MM.1S (cell line): ENCODE results near the gene ANXA2R.

Experiments
- DNase-seq: peaks from one replicate; pipeline ENCODE4 v3.0.0-alpha.2; 2015
- H2AFZ ChIP-seq: fragments of 300-600 bp; sonication (generic); 2 replicates; pipeline ENCODE4 v1.6.0; 2016; ENCODE audit warnings: antibody characterized with exemption, low read length
- H3F3A ChIP-seq: fragments of 300-600 bp; sonication (generic); 2 replicates; pipeline ENCODE4 v1.6.1; 2016; ENCODE audit warnings: mild to moderate bottlenecking, antibody characterized with exemption, low read length, moderate library complexity, mixed read lengths; ENCODE audit not compliant: insufficient read depth
- H3K27ac ChIP-seq: fragments of 300-600 bp; sonication (generic); 2 replicates; pipeline ENCODE4 v1.5.1; 2016; ENCODE audit warnings: mild to moderate bottlenecking, low read length
- H3K27me3 ChIP-seq: fragments of 300-600 bp; sonication (generic); replicated peaks from 2 replicates; pipeline ENCODE4 v1.6.0; 2016; ENCODE audit warnings: low read length; ENCODE audit not compliant: insufficient read depth
- H3K36me3 ChIP-seq: fragments of 300-600 bp; sonication (generic); replicated peaks from 2 replicates; pipeline ENCODE4 v1.6.1; 2016; ENCODE audit warnings: mild to moderate bottlenecking, low read length, mixed read lengths; ENCODE audit not compliant: insufficient read depth
- H3K4me1 ChIP-seq: fragments of 300-600 bp; sonication (generic); 2 replicates; pipeline ENCODE4 v1.6.1; 2016; ENCODE audit warnings: low read length, mixed read lengths
- H3K4me2 ChIP-seq: fragments of 300-600 bp; sonication (generic); 2 replicates; pipeline ENCODE4 v1.6.0; 2016; ENCODE audit warnings: low read depth, low read length
- H3K4me3 ChIP-seq: fragments of 300-600 bp; sonication (generic); 2 replicates; pipeline ENCODE4 v1.5.1; 2016; ENCODE audit warnings: low read length, mixed read lengths
- H3K79me2 ChIP-seq: fragments of 300-600 bp; sonication (generic); 2 replicates; pipeline ENCODE4 v1.6.1; 2016; ENCODE audit warnings: mixed run types, low read length, mixed read lengths
- H3K9ac ChIP-seq: fragments of 300-600 bp; sonication (generic); 2 replicates; pipeline ENCODE4 v1.6.1; 2016; ENCODE audit warnings: low read length, mixed read lengths
- H3K9me2 ChIP-seq: fragments of 300-600 bp; sonication (generic); replicated peaks from 2 replicates; pipeline ENCODE4 v1.6.1; 2016; ENCODE audit warnings: mild to moderate bottlenecking, low read length, mixed read lengths; ENCODE audit not compliant: insufficient read depth
- H3K9me3 ChIP-seq: fragments of 300-600 bp; sonication (generic); replicated peaks from 2 replicates; pipeline ENCODE4 v1.6.1; 2016; ENCODE audit warnings: mild to moderate bottlenecking, low read length, mixed read lengths; ENCODE audit not compliant: insufficient read depth
- H4K20me1 ChIP-seq: fragments of 300-600 bp; sonication (generic); 2 replicates; pipeline ENCODE4 v1.6.1; 2016; ENCODE audit warnings: mild to moderate bottlenecking, low read length, moderate library complexity, mixed read lengths; ENCODE audit not compliant: insufficient read depth
- EZH2 ChIP-seq: fragments of 300-600 bp; sonication (generic); optimal IDR thresholded peaks from 2 replicates; pipeline ENCODE3; 2017; ENCODE audit warnings: low read depth, mild to moderate bottlenecking, antibody characterized with exemption, low read length, mixed read lengths
- EZH2phosphoT487 ChIP-seq: fragments of 300-600 bp; sonication (generic); IDR thresholded peaks from 2 replicates; pipeline ENCODE4 v1.6.1; 2018; ENCODE audit warnings: antibody characterized with exemption, low read length
- TF ChIP-seq, protein P1 (sequence below): fragments of 300-600 bp; sonication (generic); IDR thresholded peaks from 2 replicates; pipeline ENCODE4 v1.5.1; 2016; ENCODE audit warnings: antibody characterized with exemption, low read length, mixed read lengths

The ANXA2R gene

DNA sequence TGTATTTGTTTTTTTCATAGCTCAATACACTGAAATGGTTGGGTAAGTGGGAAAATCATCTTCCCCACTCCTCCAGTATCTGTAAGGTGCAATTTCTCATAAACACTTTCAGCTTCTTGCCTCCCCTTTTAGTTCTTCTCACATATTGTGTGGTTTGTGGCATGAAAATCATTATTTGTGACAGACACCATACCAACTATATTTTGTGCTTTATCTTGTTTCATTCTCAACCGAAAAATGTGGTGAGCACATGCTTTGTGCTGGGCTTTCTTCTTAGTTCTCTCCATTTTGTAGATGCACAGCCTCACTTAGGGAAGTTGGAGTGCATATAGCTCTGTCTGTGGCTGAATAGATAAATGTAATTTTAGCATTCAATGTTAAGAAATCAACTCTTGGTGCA is 6.4 kb upstream of the ANXA2R start:
- Histone ChIP-seq H3K79me2 (no peaks in the 10 kb centered on the region), H3K4me3 (no peak overlapping the region), H3K36me3 (no peaks in the 10 kb centered on the region)

DNA sequence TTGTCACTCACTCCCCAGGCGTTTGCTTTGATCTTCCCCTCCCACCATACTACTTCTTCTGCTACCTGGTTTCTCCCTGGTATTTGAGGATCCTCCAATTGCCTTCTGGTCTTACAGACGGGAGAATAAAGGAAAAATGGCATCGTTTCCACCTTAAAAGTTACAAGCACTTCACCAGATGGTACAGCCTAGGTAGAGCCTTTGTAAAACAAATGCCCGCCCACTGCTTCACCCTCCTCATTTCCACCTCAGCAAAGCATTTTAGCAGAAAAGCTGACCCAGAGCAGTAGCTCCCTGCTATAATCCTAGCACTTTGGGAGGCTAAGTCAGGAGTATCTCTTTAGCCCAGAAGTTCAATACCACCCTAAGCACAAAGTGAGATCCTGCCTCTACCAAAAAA is 5.1 kb upstream of the ANXA2R start:
- Histone ChIP-seq H4K20me1 (no peaks in the 10 kb centered on the region), H3K4me2 (no peak overlapping the region), H3K36me3 (no peaks in the 10 kb centered on the region), H3F3A (peaks cover 34% of the 10 kb centered on the region), H3K27me3 (no peaks in the 10 kb centered on the region), H3K27ac (no peak overlapping the region), H3K4me3 (no peak overlapping the region), H3K4me1 (peaks cover 5% of the 10 kb centered on the region; the same call in 1 of the 2 replicates), H3K9ac (no peak overlapping the region), H2AFZ (no peak overlapping the region), H3K9me2 (no peaks in the 10 kb centered on the region), H3K79me2 (no peaks in the 10 kb centered on the region), H3K9me3 (no peaks in the 10 kb centered on the region)
- TF ChIP-seq EZH2phosphoT487 = no peak
- no peak for TF ChIP-seq EZH2
- TF ChIP-seq, protein P1, sequence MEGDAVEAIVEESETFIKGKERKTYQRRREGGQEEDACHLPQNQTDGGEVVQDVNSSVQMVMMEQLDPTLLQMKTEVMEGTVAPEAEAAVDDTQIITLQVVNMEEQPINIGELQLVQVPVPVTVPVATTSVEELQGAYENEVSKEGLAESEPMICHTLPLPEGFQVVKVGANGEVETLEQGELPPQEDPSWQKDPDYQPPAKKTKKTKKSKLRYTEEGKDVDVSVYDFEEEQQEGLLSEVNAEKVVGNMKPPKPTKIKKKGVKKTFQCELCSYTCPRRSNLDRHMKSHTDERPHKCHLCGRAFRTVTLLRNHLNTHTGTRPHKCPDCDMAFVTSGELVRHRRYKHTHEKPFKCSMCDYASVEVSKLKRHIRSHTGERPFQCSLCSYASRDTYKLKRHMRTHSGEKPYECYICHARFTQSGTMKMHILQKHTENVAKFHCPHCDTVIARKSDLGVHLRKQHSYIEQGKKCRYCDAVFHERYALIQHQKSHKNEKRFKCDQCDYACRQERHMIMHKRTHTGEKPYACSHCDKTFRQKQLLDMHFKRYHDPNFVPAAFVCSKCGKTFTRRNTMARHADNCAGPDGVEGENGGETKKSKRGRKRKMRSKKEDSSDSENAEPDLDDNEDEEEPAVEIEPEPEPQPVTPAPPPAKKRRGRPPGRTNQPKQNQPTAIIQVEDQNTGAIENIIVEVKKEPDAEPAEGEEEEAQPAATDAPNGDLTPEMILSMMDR = no peak
- no peak for DNase-seq

More for the DNA sequence above, 6.4 kb upstream of the ANXA2R start:
- H3K27me3 ChIP-seq = no peaks in the 10 kb centered on the region
- H3K4me1 ChIP-seq = peaks cover 13% of the 10 kb centered on the region; the same call in 1 of the 2 replicates
- no peak for DNase-seq
- H3K9ac ChIP-seq = no peak overlapping the region
- peaks cover 24% of the 10 kb centered on the region for H3F3A ChIP-seq
- no peaks in the 10 kb centered on the region for H3K9me2 ChIP-seq
- no peaks in the 10 kb centered on the region for H4K20me1 ChIP-seq
- H2AFZ ChIP-seq = no peak overlapping the region
- no peak overlapping the region for H3K27ac ChIP-seq
- TF ChIP-seq EZH2 (no peak), EZH2phosphoT487 (no peak)
- TF ChIP-seq, protein P1 = no peak
- H3K9me3 ChIP-seq = no peaks in the 10 kb centered on the region
- H3K4me2 ChIP-seq = no peak overlapping the region

DNA sequence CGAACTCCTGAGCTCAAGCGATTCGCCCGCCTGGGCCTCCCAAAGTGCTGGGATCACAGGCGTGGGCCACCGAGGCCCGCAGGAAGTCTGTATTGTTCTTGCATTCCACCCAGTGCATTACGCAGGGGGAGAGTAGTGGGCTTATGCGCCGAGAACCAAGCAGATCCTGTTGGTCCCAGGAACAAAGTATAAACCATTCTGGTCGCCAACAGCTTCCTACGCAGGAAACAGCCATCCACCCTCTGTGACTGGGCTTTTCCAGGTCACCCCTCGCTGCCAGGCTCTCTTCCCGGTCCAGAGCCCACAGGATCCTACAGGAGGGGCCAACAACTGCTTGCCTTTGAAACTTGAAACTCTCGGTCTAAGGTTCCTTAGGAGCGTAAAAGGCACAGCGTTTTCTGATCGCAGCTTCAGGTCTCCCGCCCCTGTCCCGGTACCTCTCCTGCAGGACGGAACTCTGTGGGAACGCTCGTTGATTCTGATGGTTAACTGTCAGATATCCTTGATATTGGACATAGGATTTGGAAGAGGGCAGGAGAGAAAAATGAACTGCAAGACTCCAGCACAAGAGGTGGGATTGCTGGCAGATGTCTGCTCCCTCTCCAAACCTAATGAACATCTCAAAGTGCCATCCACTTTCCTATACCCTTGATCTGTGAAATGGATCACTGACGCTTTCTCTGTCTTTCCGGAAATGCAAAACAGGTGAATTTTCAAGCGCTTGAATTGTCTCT is 4.2 kb upstream of the ANXA2R start:
- Histone ChIP-seq H3F3A (peaks cover 38% of the 10 kb centered on the region), H3K27me3 (no peaks in the 10 kb centered on the region), H3K79me2 (no peaks in the 10 kb centered on the region), H2AFZ (no peak overlapping the region), H3K9me3 (no peaks in the 10 kb centered on the region), H3K9me2 (no peaks in the 10 kb centered on the region), H3K4me1 (no peaks in the 10 kb centered on the region), H3K9ac (no peak overlapping the region), H4K20me1 (no peaks in the 10 kb centered on the region), H3K36me3 (no peaks in the 10 kb centered on the region), H3K4me3 (no peak overlapping the region), H3K4me2 (no peak overlapping the region), H3K27ac (no peak overlapping the region)
- TF ChIP-seq EZH2phosphoT487 (no peak), EZH2 (no peak)
- TF ChIP-seq, protein P1 = no peak
- no peak for DNase-seq
